HG03135 (cell line): ENCODE measurements around the gene GP1BB.

Source experiments
- ATAC-seq: cut with Tn5 transposase; IDR thresholded peaks from one replicate; pipeline ENCODE4 v1.9.1; 2021; ENCODE audit warnings: mild to moderate bottlenecking, moderate library complexity; ENCODE audit not compliant: unreplicated experiment

GP1BB gene

DNA sequence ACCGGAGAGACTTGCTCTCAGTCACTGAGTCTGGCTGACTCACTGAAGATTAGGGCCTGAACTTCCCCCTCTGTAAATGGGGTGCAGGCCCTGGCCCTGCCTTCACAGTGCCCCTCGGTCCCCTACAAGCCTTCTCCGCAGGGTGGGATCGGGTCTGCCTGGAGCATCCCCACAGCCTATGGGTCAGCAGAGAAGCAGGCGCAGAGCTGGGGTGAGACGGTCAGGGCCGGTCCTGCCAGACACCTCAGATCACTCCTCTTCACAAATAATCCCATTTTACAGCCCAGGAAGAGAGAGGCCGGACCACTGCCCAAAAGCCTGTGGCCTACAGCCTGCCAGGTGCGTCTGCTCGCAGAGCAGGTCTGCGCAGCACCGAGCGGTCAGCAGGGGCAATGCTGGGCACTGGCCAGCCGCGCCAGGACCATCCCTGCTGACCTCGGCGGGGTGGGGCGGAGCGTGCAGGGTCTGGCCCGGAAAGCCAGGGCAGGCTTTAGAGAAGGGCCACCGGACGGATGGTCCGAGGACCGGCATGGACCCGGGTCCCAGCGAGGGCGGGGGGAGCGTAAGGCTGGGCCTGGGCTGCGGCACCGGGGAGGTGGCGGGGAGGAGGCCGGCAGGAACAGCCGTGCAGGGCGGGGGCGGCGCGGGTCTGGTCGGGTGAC, 9.6 kb upstream of the GP1BB start:
- no peak for ATAC-seq

DNA sequence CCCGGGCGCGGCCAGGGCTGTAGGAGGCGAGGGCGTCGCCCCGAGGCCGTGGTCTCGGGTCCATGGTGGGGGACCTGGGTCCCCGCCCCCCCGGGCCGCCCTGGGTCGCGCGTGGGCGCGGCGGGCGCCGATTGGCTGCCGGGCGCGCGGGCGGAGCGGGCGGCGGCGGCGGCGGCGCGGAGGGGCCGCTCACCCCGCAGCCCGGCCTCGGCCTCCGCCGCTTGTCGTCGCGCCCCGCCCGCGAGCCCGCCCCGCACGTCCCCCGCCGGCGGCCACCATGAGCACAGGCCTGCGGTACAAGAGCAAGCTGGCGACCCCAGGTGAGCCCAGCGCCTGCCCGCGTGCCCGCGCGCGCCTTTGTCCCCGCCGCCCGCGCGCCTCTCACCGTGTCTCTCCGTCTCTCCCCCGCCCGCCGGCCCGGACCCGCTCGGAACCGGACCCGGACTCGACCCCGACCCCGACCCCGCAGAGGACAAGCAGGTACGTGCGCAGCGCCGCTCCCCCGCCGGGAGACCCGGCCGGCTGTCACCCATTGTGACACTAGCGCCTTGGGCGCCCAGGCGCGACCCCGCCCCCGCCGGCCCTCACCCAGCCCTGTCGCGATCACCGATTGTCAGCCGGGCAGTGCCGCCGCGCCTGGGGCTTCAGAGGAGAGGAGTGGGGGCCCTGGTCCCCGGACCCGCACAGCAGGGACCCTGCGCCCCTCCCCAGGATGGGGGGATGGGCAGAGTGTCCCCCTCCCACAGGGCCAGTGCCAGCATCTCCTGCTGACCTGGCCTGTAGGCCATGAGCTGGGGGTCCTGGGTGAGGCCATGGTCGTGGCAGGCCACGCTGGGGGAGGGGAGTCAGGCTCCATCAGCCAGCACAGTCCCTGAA, 8.8 kb upstream of the GP1BB start, which contains the start of gene SEPTIN5:
Gene SEPTIN5 (plus strand): TSS at position 192 of the 876 bp plus-strand sequence. CDS start 86 bp downstream, at position 278.
- ATAC-seq: no peak

DNA sequence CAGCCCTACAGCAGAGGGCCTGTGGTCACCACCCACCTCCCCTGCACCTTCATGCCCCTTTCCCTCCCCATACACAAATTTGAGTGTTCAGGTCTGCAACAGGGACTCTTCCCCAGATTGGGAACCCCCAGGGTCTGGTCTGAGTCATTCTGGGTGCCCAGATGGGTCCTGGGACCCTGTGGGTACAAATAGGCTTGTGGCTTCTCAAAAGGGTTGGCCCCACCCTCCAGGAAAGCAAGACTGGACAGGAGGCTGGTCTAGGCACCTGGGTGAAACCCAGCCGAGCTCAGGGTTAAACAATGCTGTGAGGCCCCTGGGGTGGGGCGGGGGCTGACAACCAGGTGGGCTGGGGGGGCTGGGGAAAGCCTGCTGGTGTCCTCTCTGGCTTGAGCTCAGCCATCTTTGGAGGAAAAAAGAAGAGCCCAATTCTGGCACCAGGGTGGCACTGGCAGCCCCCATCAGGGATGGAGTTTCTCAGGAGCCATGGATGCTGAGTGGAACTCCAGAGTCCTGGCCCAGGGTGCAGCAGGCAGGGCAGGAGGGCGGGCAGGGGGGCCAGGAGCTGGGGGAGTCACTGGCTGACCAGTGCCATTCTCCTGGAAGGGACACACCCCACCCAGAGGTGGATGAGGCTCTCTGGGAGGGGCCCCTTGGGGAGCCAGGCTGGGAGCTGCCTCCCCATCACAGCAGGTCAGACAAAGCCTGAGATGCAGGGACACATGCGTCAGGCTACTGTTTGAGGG, 8.0 kb upstream of the GP1BB start:
- ATAC-seq: no peak

DNA sequence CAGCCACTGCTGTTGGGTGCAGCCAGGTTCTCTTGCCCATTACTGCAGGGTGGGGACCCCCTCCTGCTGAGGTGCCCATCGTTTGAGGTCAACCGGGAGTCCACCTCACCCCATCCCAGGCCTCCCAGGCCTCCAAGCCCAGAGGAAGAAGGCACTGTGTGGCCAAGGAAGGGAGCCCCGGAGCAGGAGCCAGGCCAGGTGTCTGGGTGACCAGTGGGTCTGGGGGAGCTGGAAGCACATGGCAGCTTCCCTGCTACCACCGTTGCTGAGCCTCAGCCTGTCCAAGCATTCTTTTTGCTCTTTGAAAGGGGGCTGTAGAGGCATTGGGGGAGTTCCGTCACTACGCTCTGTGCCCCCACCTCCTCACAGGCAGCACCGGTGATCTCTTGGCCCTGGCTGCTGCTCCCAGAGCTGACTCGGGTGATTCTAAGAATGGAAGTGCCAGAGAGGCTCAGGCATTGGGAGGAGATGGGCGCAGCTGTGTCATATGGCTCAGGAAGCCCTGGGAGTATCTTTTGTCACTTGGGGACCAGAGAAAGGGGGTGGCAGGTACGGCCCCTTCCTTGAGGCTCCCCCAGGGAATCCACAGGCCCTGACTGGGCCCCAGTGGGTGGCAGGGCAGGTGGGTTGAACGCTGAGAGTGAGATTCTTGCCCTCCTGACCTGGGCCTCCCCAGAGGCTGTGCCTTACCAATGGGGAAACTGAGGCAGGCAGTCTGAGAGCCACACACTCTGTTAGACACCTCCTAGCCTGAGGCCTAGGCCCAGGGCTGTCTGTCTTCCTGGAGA, 7.1 kb upstream of the GP1BB start:
- ATAC-seq: no peak

DNA sequence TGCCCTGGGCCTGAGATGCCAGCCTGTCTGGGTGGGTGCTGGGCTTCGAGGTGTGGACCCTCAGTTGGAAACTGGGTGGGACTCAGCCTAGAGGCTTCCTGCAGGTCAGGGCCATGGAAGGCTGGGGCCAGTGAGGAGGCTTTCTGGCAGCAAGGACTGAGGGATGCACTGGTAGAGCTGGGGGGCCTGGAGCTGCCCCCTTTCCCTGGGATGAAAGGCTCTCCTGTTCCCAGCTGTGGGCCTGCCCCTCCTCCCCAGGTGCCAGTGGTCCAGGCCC, 6.6 kb upstream of the GP1BB start:
- ATAC-seq: no peak

DNA sequence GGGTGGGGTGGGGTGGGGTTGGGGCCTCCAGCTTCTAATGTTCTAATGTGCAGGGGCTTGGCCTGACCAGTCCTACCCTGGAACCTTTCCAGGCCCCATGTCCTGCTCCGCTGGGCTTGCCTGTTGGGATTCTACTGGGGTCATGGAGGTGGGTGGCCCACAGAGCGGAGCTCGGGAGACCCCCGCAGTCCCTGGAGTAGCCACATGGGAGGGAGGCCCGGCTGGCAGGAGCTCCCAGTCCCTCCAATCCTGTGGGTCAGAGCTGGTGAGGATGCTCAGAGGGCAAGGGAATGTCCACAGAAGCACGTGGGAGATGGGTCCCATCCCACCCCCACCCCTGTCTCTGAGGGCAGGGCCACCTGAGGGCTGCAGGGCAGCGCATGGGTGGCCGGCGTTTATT, 6.2 kb upstream of the GP1BB start:
- no peak for ATAC-seq

DNA sequence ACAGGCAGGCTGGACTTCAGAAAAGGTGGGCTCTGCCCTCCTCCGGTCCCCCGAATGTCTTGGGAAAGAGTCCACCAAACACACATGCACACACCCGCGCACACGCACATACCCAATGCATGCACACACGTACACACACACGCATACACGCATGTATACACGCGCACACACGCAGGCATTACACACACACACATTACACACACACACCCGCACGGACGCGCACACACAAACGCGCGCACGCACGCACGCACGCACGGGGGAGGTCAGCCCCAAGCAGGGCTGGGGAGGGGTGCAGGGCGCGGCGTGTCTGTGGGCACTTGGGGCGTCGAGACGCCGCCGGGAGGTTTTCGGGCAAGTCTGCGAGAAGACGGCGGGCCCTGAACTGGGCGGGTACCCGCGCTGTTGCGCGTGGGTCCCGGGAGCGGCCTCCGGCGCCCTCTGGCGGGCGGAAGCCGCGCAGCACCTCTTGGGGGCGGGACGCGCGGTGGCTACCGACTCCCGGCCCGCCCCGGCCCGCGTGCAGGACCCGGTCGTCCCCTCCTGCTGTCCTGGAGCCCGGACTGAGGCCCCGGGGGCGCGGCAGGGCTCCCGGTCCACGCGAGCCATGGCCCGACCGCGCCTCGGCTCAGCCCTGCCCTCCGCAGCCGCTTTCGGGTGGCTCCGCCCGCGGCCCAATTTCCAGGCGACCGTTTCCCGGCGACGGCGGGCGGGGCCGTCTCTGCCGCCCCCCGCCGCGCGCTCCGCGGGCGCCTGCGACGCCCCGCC, 5.5 kb upstream of the GP1BB start:
- no peak for ATAC-seq

DNA sequence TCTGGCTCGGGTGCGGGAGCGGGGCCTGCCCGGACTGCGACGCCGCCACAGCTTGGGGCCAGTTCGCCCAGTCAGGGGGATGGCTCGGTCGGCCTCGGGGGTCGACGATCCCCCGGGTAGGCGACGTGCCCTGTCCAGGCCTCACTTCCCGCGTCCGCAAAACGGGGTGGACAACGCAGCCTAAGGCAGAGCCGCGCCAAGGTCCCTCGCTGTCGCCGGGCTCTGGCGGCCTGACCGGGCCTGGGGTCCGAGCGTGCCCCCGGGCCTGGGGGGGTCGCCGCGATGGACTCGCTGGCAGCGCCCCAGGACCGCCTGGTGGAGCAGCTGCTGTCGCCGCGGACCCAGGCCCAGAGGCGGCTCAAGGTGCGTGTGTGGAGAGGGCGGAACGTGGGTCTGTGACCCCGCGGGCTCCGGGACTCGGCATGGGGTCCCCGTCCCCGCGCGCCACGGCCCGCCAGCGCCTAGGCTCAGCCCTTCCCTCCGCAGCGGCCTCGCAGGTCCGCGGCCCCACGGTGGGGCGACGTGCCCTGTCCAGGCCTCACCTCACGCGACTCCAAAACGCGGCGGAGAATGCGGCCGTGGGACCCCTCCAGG, 4.8 kb upstream of the GP1BB start:
- no peak for ATAC-seq

DNA sequence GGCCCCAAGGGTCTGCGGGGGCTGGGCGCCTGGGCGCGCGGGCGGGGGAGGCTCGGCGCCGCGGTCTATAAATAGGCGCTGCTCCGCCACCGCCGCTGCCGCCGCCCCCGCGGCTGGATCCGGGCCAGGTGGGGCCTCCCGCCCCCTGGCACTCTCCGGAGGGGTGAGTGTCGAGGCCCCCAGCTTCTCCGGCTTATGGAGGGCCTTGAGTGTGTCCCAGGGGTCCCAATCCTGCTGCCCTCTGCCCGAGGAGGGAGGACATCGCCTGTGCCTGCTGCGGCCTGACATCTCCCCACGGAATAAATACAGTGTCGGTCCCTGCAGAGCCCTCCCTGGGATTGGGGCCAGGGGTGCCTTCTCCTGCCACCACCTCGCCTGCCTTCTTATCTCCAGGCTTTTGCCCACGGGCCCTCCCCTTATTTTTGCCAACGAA, 4.3 kb upstream of the GP1BB start:
- no peak for ATAC-seq

DNA sequence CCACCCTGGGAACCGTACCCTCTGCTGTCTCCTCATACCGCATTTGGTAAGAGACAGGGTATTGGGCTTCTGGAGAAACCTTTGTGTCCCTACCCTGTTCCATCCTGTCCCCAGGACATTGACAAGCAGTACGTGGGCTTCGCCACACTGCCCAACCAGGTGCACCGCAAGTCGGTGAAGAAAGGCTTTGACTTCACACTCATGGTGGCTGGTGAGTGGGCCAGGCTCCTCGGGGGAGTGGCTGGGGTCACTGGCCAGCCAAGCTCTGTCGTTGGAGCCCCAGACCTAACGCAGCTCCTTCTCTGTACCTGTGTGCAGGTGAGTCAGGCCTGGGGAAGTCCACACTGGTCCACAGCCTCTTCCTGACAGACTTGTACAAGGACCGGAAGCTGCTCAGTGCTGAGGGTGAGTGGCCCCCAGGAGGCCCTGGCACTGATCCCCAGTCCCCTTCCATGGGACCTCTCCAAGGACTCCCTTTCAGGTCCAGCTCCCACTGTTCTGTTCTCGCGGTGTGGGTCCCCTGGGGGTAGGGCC, 3.8 kb upstream of the GP1BB start:
- no peak for ATAC-seq

DNA sequence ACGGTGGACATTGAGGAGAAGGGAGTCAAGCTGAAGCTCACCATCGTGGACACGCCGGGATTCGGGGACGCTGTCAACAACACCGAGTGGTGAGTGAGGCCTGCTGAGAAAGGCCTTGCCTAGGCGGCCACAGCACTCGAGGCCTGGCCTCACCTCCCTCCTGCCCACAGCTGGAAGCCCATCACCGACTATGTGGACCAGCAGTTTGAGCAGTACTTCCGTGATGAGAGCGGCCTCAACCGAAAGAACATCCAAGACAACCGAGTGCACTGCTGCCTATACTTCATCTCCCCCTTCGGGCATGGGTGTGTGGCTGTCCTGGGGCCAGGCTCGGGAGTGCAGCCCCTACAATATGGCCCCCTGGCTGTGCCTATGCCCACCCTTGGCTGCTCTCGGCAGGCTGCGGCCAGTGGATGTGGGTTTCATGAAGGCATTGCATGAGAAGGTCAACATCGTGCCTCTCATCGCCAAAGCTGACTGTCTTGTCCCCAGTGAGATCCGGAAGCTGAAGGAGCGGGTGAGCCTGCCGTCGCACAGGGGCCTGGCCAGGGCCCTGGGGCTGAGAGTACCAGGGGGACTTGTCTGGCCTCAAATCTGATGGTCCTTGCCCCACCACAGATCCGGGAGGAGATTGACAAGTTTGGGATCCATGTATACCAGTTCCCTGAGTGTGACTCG, 3.0 kb upstream of the GP1BB start:
- no peak for ATAC-seq

DNA sequence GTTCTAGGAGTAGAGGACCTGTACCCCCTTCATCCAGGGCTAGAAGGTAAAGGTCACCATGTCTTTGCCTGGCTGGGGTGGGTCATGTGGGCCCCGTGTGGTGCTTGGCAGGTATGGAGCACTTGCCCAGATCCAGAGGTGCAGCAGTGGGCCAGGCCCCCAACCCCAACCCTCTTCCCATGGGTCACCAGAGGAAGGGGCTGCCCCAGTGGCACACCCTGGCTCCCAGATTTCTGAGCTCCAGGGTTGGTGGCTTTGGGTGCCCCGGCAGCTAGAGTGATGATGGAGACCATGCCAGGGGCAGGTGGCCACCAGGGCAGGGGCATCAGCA, 2.4 kb upstream of the GP1BB start:
- ATAC-seq: no peak

DNA sequence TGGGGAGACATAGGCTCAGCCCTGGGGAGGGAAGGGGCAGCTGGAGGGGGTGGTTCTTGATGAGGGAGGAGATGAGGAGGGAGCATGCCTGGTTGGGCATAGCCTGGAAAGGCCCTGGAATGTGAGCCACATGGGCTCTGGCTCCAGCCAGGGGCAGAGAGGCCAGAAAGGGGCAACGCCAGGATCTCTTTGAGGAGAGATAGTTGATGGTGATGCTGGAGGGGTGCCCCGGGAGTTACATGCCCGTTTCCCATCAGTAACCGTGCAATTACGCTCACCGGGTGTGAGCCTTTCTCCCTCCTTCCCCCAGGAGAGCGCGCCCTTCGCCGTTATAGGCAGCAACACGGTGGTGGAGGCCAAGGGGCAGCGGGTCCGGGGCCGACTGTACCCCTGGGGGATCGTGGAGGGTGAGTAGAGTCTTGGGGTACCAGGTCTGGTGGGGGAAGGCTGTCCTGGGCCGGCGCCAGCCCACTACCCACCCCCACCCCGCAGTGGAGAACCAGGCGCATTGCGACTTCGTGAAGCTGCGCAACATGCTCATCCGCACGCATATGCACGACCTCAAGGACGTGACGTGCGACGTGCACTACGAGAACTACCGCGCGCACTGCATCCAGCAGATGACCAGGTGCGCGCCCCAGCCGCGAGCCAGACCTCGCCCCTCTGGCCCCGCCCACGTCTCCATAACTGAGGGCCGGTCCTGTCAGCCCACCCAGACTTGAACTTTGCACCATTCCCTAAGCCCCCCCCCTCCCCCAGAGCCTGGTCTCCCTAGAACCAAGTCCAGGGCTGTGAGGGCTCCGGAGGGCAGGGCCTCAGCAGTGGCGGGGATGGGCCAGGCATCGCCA, 1.8 kb upstream of the GP1BB start:
- ATAC-seq: no peak

DNA sequence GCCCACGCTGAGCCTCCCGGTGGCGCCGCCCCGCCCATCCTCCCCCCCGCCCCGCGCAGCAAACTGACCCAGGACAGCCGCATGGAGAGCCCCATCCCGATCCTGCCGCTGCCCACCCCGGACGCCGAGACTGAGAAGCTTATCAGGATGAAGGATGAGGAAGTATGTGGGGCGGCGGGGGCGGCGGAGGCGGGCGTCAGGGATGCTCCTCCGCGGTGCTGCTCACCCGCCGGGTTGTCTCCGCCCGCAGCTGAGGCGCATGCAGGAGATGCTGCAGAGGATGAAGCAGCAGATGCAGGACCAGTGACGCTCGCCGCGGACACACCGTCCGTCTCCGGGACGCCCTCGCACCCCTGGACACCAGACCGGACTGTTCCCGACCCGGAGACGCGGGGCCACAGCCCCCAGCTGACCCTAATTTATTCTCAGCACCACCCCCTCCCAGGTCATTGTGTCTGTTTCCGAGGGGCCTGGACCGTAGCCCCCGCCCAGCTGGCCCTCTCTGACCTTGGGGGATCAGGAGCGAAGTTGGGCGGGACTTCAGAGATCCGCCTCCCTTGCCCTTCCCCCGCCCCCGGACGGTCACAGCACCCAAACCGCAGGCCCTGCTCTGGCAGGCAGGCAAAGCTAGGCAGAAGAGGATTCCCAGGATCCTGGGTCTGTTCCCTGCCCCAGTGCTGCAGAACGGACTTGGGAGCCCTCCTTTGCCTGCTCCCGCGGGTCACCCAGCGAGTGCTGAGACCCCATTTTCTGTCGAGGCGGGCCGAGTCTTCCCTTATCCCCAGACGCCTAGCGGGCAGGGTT, 959 bp upstream of the GP1BB start:
- no peak for ATAC-seq

DNA sequence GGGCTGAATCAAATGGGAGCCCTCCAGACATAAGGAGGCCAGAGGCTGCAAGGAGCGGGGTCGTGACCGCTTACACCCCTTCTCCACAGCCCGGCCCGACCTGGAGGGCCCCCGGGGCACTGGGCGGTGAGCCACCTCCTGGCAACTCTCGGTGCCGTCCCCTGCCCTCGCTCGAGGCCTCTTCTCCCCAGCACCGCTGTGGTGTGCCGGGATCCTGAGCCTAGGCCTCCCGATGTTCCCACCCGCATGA, 432 bp upstream of the GP1BB start:
- ATAC-seq: no peak

DNA sequence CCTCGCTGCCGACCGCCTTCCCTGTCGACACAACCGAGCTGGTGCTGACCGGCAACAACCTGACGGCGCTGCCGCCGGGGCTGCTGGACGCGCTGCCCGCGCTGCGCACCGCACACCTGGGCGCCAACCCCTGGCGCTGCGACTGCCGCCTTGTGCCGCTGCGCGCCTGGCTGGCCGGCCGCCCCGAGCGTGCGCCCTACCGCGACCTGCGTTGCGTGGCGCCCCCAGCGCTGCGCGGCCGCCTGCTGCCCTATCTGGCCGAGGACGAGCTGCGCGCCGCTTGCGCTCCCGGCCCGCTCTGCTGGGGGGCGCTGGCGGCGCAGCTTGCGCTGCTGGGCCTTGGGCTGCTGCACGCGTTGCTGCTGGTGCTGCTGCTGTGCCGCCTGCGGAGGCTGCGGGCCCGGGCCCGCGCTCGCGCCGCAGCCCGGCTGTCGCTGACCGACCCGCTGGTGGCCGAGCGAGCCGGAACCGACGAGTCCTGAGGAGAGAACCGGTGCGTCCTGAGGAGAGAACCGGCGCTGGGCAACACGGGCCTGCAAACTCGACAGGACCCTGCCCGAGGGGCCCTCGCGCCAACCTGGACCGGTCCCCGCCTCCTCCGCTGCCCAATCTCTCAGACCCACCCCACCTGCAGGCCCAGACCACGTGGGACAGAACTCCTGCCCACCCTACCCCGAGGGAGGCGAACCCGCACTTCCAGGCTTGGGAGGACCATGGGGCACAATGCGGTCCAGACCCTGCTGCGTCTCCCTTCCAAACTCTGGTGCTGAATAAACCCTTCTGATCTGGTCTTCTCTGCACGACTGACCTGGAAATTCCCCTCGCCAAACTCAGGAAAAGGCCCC, 866 bp downstream of the GP1BB start:
- no peak for ATAC-seq
